ENCODE data around the gene ANGPTL2. TPM values are rescaled to one million over a fixed set of nuclear protein-coding genes. Genes with fewer than 3 reads are reported as not detected.
A peak's percentile ranks its signal among the peaks of the same experiment; 100 is the strongest.

ANGPTL2 gene
- total and polyA plus RNA-seq, 3 experiments from 2014 or later = not detected

GRCh38 chr9:127166651-127167524 lies 44.5 kb upstream of the ANGPTL2 start:
- Histone ChIP-seq H3K4me3 (ENCODE audit: low read length) (no peak overlapping the region), H3K27me3 (ENCODE audit: insufficient read depth, low read length, poor library complexity, severe bottlenecking) (no peaks in the 10 kb centered on the region), H3K27ac (ENCODE audit: low read depth, low read length) (no peak overlapping the region), H3K4me1 (ENCODE audit: insufficient read depth, low read length) (no peaks in the 10 kb centered on the region), H3K9me3 (ENCODE audit: low read length) (no peaks in the 10 kb centered on the region), H3K36me3 (ENCODE audit: insufficient read depth, low read length) (no peaks in the 10 kb centered on the region)
- DNase-seq = no peak
- peaks cover 7 to 12% (median 9%) of the 10 kb centered on the region in 3 donors for H3K36me3 Mint-ChIP-seq
- peaks cover 5 to 17% (median 10%) of the 10 kb centered on the region in 3 donors for H3K4me1 Mint-ChIP-seq
- H3K27ac Mint-ChIP-seq = peak overlapping the region in 2 of 8 donors; percentile 66 to 92
- H3K27me3 Mint-ChIP-seq = peaks cover 0 to 1% of the 10 kb centered on the region in 2 donors
- ChIA-PET POLR2A (no interaction called here), CTCF (no interaction called here)
- no peaks in the 10 kb centered on the region for H3K9me3 Mint-ChIP-seq
- H3K4me3 Mint-ChIP-seq = no peak overlapping the region

- CTCF ChIA-PET = interaction anchor here (1.2 kb wide), 1 partner anchor 19 kb away, joined by 3 read pairs; no protein-coding TSS in a partner anchor
Measured at GRCh38 chr9:127166111-127166510, 43.7 kb upstream of the ANGPTL2 start.

GRCh38 chr9:127165116-127165515 lies 42.7 kb upstream of the ANGPTL2 start:
- H3K9me3 Mint-ChIP-seq = no peaks in the 10 kb centered on the region
- no peaks in the 10 kb centered on the region for H3K4me1 ChIP-seq (ENCODE audit: insufficient read depth, low read length)
- H3K27ac ChIP-seq (ENCODE audit: low read depth, low read length) = no peak overlapping the region
- peaks cover 7 to 12% (median 9%) of the 10 kb centered on the region in 3 donors for H3K36me3 Mint-ChIP-seq
- CTCF ChIA-PET = interaction anchor here (1.2 kb wide), 1 partner anchor 18 kb away, joined by 3 read pairs; no protein-coding TSS in a partner anchor
- POLR2A ChIA-PET = interaction anchor here (0.6 kb wide), 1 partner anchor 512 kb away, joined by 4 read pairs; no protein-coding TSS in a partner anchor
- no peak overlapping the region for H3K4me3 ChIP-seq (ENCODE audit: low read length)
- no peak overlapping the region for H3K4me3 Mint-ChIP-seq
- no peaks in the 10 kb centered on the region for H3K27me3 ChIP-seq (ENCODE audit: insufficient read depth, low read length, poor library complexity, severe bottlenecking)
- H3K4me1 Mint-ChIP-seq = peaks cover 6 to 20% (median 12%) of the 10 kb centered on the region in 3 donors
- H3K27me3 Mint-ChIP-seq = peaks cover 0 to 1% of the 10 kb centered on the region in 2 donors
- no peaks in the 10 kb centered on the region for H3K36me3 ChIP-seq (ENCODE audit: insufficient read depth, low read length)
- no peak overlapping the region for H3K27ac Mint-ChIP-seq
- H3K9me3 ChIP-seq (ENCODE audit: low read length) = no peaks in the 10 kb centered on the region
- no peak for DNase-seq

More at GRCh38 chr9:127166111-127166510, 43.7 kb upstream of the ANGPTL2 start:
- Mint-ChIP-seq H3K9me3 (no peaks in the 10 kb centered on the region), H3K4me1 (peaks cover 6 to 20% (median 12%) of the 10 kb centered on the region in 3 donors), H3K4me3 (no peak overlapping the region), H3K36me3 (peaks cover 7 to 12% (median 9%) of the 10 kb centered on the region in 3 donors), H3K27me3 (peaks cover 0 to 1% of the 10 kb centered on the region in 2 donors), H3K27ac (no peak overlapping the region)
- Histone ChIP-seq H3K27me3 (ENCODE audit: insufficient read depth, low read length, poor library complexity, severe bottlenecking) (no peaks in the 10 kb centered on the region), H3K9me3 (ENCODE audit: low read length) (no peaks in the 10 kb centered on the region), H3K36me3 (ENCODE audit: insufficient read depth, low read length) (no peaks in the 10 kb centered on the region), H3K4me3 (ENCODE audit: low read length) (no peak overlapping the region), H3K27ac (ENCODE audit: low read depth, low read length) (no peak overlapping the region), H3K4me1 (ENCODE audit: insufficient read depth, low read length) (no peaks in the 10 kb centered on the region)
- POLR2A ChIA-PET = no interaction called here
- no peak for DNase-seq

- DNase-seq = no peak
- H3K4me1 Mint-ChIP-seq = peaks cover 6 to 20% (median 12%) of the 10 kb centered on the region in 3 donors
- H3K27ac Mint-ChIP-seq = peak overlapping the region in 3 of 8 donors; percentile 14 to 38 (median 37)
- no peak overlapping the region for H3K27ac ChIP-seq (ENCODE audit: low read depth, low read length)
- H3K9me3 ChIP-seq (ENCODE audit: low read length) = no peaks in the 10 kb centered on the region
- H3K4me1 ChIP-seq (ENCODE audit: insufficient read depth, low read length) = no peaks in the 10 kb centered on the region
- POLR2A ChIA-PET = no interaction called here
- no peak overlapping the region for H3K4me3 Mint-ChIP-seq
- H3K36me3 ChIP-seq (ENCODE audit: insufficient read depth, low read length) = no peaks in the 10 kb centered on the region
- CTCF ChIA-PET = interaction anchor here (1.2 kb wide), 1 partner anchor 10 kb away, joined by 3 read pairs; no protein-coding TSS in a partner anchor
- peaks cover 3 to 4% (median 4%) of the 10 kb centered on the region in 3 donors for H3K36me3 Mint-ChIP-seq
- no peaks in the 10 kb centered on the region for H3K9me3 Mint-ChIP-seq
- peaks cover 0 to 1% of the 10 kb centered on the region in 2 donors for H3K27me3 Mint-ChIP-seq
- no peak overlapping the region for H3K4me3 ChIP-seq (ENCODE audit: low read length)
- no peaks in the 10 kb centered on the region for H3K27me3 ChIP-seq (ENCODE audit: insufficient read depth, low read length, poor library complexity, severe bottlenecking)
Measured at GRCh38 chr9:127163409-127163808, 41.0 kb upstream of the ANGPTL2 start.

- Mint-ChIP-seq H3K4me1 (peaks cover 6 to 20% (median 12%) of the 10 kb centered on the region in 3 donors), H3K27ac (peak overlapping the region in 2 of 8 donors; percentile 34 to 38), H3K9me3 (no peaks in the 10 kb centered on the region), H3K36me3 (peaks cover 2 to 3% (median 3%) of the 10 kb centered on the region in 3 donors), H3K4me3 (no peak overlapping the region), H3K27me3 (peaks cover 0 to 1% of the 10 kb centered on the region in 2 donors)
- DNase-seq = no peak
- ChIA-PET POLR2A (no interaction called here), CTCF (interaction anchor here (1.2 kb wide), 1 partner anchor 10 kb away, joined by 3 read pairs; no protein-coding TSS in a partner anchor)
- Histone ChIP-seq H3K27me3 (ENCODE audit: insufficient read depth, low read length, poor library complexity, severe bottlenecking) (no peaks in the 10 kb centered on the region), H3K4me1 (ENCODE audit: insufficient read depth, low read length) (no peaks in the 10 kb centered on the region), H3K9me3 (ENCODE audit: low read length) (no peaks in the 10 kb centered on the region), H3K36me3 (ENCODE audit: insufficient read depth, low read length) (no peaks in the 10 kb centered on the region), H3K4me3 (ENCODE audit: low read length) (no peak overlapping the region), H3K27ac (ENCODE audit: low read depth, low read length) (no peak overlapping the region)
Measured at GRCh38 chr9:127162864-127163365, 40.5 kb upstream of the ANGPTL2 start.

GRCh38 chr9:127162046-127162863 lies 39.8 kb upstream of the ANGPTL2 start:
- CTCF ChIA-PET = interaction anchor here (0.5 to 1.7 kb wide), 3 partner anchors 197 to 607 kb away, joined by 3 read pairs; no protein-coding TSS in a partner anchor
- H3K4me3 Mint-ChIP-seq = no peak overlapping the region
- DNase-seq = no peak

GRCh38 chr9:127161081-127161624 lies 38.7 kb upstream of the ANGPTL2 start:
- H3K27me3 Mint-ChIP-seq = no peaks in the 10 kb centered on the region
- POLR2A ChIA-PET = no interaction called here

More at GRCh38 chr9:127162046-127162863, 39.8 kb upstream of the ANGPTL2 start:
- H3K9me3 ChIP-seq (ENCODE audit: low read length) = no peaks in the 10 kb centered on the region
- Mint-ChIP-seq H3K4me1 (peaks cover 6 to 20% (median 12%) of the 10 kb centered on the region in 3 donors), H3K36me3 (no peaks in the 10 kb centered on the region), H3K27me3 (peaks cover 0 to 1% of the 10 kb centered on the region in 2 donors), H3K9me3 (no peaks in the 10 kb centered on the region), H3K27ac (peak overlapping the region in 4 of 8 donors; percentile 22 to 44 (median 34))
- no peaks in the 10 kb centered on the region for H3K4me1 ChIP-seq (ENCODE audit: insufficient read depth, low read length)
- POLR2A ChIA-PET = no interaction called here
- no peaks in the 10 kb centered on the region for H3K27me3 ChIP-seq (ENCODE audit: insufficient read depth, low read length, poor library complexity, severe bottlenecking)
- no peak overlapping the region for H3K4me3 ChIP-seq (ENCODE audit: low read length)
- H3K27ac ChIP-seq (ENCODE audit: low read depth, low read length) = no peak overlapping the region
- no peaks in the 10 kb centered on the region for H3K36me3 ChIP-seq (ENCODE audit: insufficient read depth, low read length)

More at GRCh38 chr9:127161081-127161624, 38.7 kb upstream of the ANGPTL2 start:
- H3K4me3 Mint-ChIP-seq = no peak overlapping the region
- Histone ChIP-seq H3K9me3 (ENCODE audit: low read length) (no peaks in the 10 kb centered on the region), H3K36me3 (ENCODE audit: insufficient read depth, low read length) (no peaks in the 10 kb centered on the region), H3K27ac (ENCODE audit: low read depth, low read length) (no peak overlapping the region), H3K27me3 (ENCODE audit: insufficient read depth, low read length, poor library complexity, severe bottlenecking) (no peaks in the 10 kb centered on the region), H3K4me1 (ENCODE audit: insufficient read depth, low read length) (no peaks in the 10 kb centered on the region), H3K4me3 (ENCODE audit: low read length) (no peak overlapping the region)
- H3K36me3 Mint-ChIP-seq = no peaks in the 10 kb centered on the region
- no peak for DNase-seq
- H3K4me1 Mint-ChIP-seq = peaks cover 6 to 20% (median 12%) of the 10 kb centered on the region in 3 donors
- CTCF ChIA-PET = interaction anchor here (0.9 to 1.7 kb wide), 3 partner anchors 12 to 220 kb away, joined by 3 read pairs; no protein-coding TSS in a partner anchor
- no peaks in the 10 kb centered on the region for H3K9me3 Mint-ChIP-seq
- H3K27ac Mint-ChIP-seq = no peak overlapping the region
